HG02642 (cell line): Measurements from ENCODE around the gene OR5H14.
"Not testable (repeated sequence)": the region's sequence is repeated elsewhere in the genome, so short reads cannot be mapped to it uniquely, and the experiment has no call there.

Experiments
- ATAC-seq: cut with Tn5 transposase; IDR thresholded peaks from one replicate; pipeline ENCODE4 v1.9.1; 2021; ENCODE audit warnings: mild to moderate bottlenecking; ENCODE audit not compliant: unreplicated experiment, poor library complexity

OR5H14 gene

GRCh38 chr3:98190911-98191310 is 43.6 kb downstream of the OR5H14 start:
- ATAC-seq, result not testable (repeated sequence)

DNA sequence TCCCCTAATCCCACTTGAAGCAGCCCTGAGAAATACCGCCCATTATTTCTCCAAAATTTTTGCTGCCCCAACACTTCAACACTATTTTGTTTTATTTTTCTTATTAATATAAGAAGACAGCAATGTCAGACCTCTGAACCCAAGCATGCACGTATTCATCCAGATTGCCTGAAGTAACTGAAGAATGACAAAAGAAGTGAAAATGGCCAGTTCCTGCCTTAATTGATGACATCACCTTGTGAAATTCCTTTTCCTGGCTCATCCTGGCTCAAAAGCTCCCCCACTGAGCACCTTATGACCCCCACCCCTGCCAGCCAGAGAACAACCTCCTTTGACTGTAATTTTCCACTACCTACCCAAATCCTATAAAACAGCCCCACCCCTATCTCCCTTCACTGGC is 49.0 kb downstream of the OR5H14 start:
- not testable (repeated sequence) for ATAC-seq

DNA sequence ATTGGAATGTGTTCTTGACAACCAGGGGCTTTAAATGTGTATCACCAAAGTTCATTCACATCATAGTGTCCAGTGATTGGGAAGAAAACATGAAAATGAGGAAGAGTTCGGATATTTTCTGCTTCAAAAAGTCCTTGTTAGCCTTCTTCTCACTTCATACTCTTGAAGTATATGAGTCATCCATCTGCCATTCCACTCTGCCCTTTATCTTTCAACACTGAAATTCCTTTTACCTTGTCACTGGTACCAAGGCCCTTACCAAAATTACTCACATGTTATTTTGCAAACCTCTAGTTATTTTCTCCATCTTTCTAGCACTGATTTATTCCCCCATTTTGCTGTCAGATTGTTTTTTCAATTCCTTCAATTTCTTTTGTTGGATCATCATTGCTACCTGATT is 51.7 kb downstream of the OR5H14 start:
- ATAC-seq, result no peak
